HG03039 (cell line): Measurements from ENCODE around the gene ARMS2.

Source experiments
- ATAC-seq: cut with Tn5 transposase; IDR thresholded peaks from one replicate; pipeline ENCODE4 v1.9.1; 2021; ENCODE audit warnings: mild to moderate bottlenecking, moderate library complexity; ENCODE audit not compliant: unreplicated experiment

The ARMS2 gene

GRCh38 chr10:122454603-122455080 lies at the start of gene ARMS2:
Gene ARMS2 (plus strand): TSS chr10:122454653. CDS start chr10:122454728, 75 bp downstream.
- no peak for ATAC-seq

- no peak for ATAC-seq
Observed at GRCh38 chr10:122407375-122408125, 46.9 kb upstream of the ARMS2 start.

GRCh38 chr10:122413327-122413726 lies 41.1 kb upstream of the ARMS2 start:
- no peak for ATAC-seq

GRCh38 chr10:122417667-122418066 lies 36.8 kb upstream of the ARMS2 start:
- ATAC-seq, result no peak

GRCh38 chr10:122419016-122419415 lies 35.4 kb upstream of the ARMS2 start:
- no peak for ATAC-seq

- ATAC-seq, result no peak
Observed at GRCh38 chr10:122419876-122420623, 34.4 kb upstream of the ARMS2 start.

- ATAC-seq, result no peak
Observed at GRCh38 chr10:122420624-122421007, 33.8 kb upstream of the ARMS2 start.

GRCh38 chr10:122421054-122421625 lies 33.3 kb upstream of the ARMS2 start:
- ATAC-seq, result no peak

GRCh38 chr10:122421742-122422141 lies 32.7 kb upstream of the ARMS2 start:
- ATAC-seq, result no peak

GRCh38 chr10:122422266-122422989 lies 32.0 kb upstream of the ARMS2 start:
- ATAC-seq, result no peak

- no peak for ATAC-seq
Observed at GRCh38 chr10:122424059-122424458, 30.4 kb upstream of the ARMS2 start.

- no peak for ATAC-seq
Observed at GRCh38 chr10:122426829-122427228, 27.6 kb upstream of the ARMS2 start.

GRCh38 chr10:122427280-122427679 lies 27.2 kb upstream of the ARMS2 start:
- ATAC-seq, result no peak

GRCh38 chr10:122435212-122435827 lies 19.1 kb upstream of the ARMS2 start:
- no peak for ATAC-seq

GRCh38 chr10:122441961-122442360 lies 12.5 kb upstream of the ARMS2 start:
- no peak for ATAC-seq

GRCh38 chr10:122445469-122445868 lies 9.0 kb upstream of the ARMS2 start:
- ATAC-seq, result no peak

- no peak for ATAC-seq
Observed at GRCh38 chr10:122445904-122446303, 8.5 kb upstream of the ARMS2 start.

GRCh38 chr10:122446668-122447423 lies 7.6 kb upstream of the ARMS2 start:
- ATAC-seq, result no peak

GRCh38 chr10:122448600-122448999 lies 5.9 kb upstream of the ARMS2 start:
- ATAC-seq, result no peak

GRCh38 chr10:122449153-122449552 lies 5.3 kb upstream of the ARMS2 start:
- no peak for ATAC-seq
